ENCODE results near the gene HOXD3.
A peak's percentile ranks its signal among the peaks of the same experiment; 100 is the strongest.

The HOXD3 gene

GRCh38 chr2:176133389-176133788, 23.7 kb upstream of the HOXD3 start:
- TF ChIP-seq RAD21 (IDR thresholded peaks at IDR 0.05; ENCODE audit: low read depth), result no peak

- no peak for TF ChIP-seq NFIC (IDR thresholded peaks at IDR 0.05)
- TF ChIP-seq CREB1 (IDR thresholded peaks at IDR 0.05; ENCODE audit: low read depth), result no peak
- TF ChIP-seq ZBTB7A (IDR thresholded peaks at IDR 0.05; ENCODE audit: low read depth), result no peak
- no peak for TF ChIP-seq RAD21 (IDR thresholded peaks at IDR 0.05; ENCODE audit: low read depth)
- TF ChIP-seq MAX (IDR thresholded peaks at IDR 0.05), result no peak
- TF ChIP-seq FOXM1 (IDR thresholded peaks at IDR 0.05; ENCODE audit: borderline replicate concordance, low read depth), result no peak
- no peak for TF ChIP-seq EP300 (IDR thresholded peaks at IDR 0.05; ENCODE audit: borderline replicate concordance)
- TF ChIP-seq EGR1 (IDR thresholded peaks at IDR 0.05), result no peak
- no peak for TF ChIP-seq YY1 (IDR thresholded peaks at IDR 0.05; ENCODE audit: low read depth)
- no peak for TF ChIP-seq USF1 (IDR thresholded peaks at IDR 0.05)
- TF ChIP-seq CEBPB (IDR thresholded peaks at IDR 0.05), result no peak
- TF ChIP-seq TAF1 (IDR thresholded peaks at IDR 0.05; ENCODE audit: low read depth), result no peak
- no peak for TF ChIP-seq REST (IDR thresholded peaks at IDR 0.05; ENCODE audit: low read depth)
- TF ChIP-seq TEAD4 (IDR thresholded peaks at IDR 0.05), result no peak
- TF ChIP-seq TCF12 (IDR thresholded peaks at IDR 0.05; ENCODE audit: low read depth), result no peak
Observed at GRCh38 chr2:176134035-176134434, 23.1 kb upstream of the HOXD3 start.

- TF ChIP-seq MAX (IDR thresholded peaks at IDR 0.05), result no peak
- TF ChIP-seq NFIC (IDR thresholded peaks at IDR 0.05), result no peak
- TF ChIP-seq TCF12 (IDR thresholded peaks at IDR 0.05; ENCODE audit: low read depth), result no peak
- TF ChIP-seq YY1 (IDR thresholded peaks at IDR 0.05; ENCODE audit: low read depth), result no peak
- TF ChIP-seq RAD21 (IDR thresholded peaks at IDR 0.05; ENCODE audit: low read depth), result no peak
- TF ChIP-seq FOXM1 (IDR thresholded peaks at IDR 0.05; ENCODE audit: borderline replicate concordance, low read depth), result no peak
- no peak for TF ChIP-seq CEBPB (IDR thresholded peaks at IDR 0.05)
- TF ChIP-seq EP300 (IDR thresholded peaks at IDR 0.05; ENCODE audit: borderline replicate concordance), result no peak
- TF ChIP-seq ZBTB7A (IDR thresholded peaks at IDR 0.05; ENCODE audit: low read depth), result no peak
- TF ChIP-seq EGR1 (IDR thresholded peaks at IDR 0.05), result no peak
- TF ChIP-seq TEAD4 (IDR thresholded peaks at IDR 0.05), result no peak
- TF ChIP-seq CREB1 (IDR thresholded peaks at IDR 0.05; ENCODE audit: low read depth), result no peak
- TF ChIP-seq TAF1 (IDR thresholded peaks at IDR 0.05; ENCODE audit: low read depth), result no peak
- no peak for TF ChIP-seq USF1 (IDR thresholded peaks at IDR 0.05)
- no peak for TF ChIP-seq REST (IDR thresholded peaks at IDR 0.05; ENCODE audit: low read depth)
Observed at GRCh38 chr2:176135035-176135440, 22.1 kb upstream of the HOXD3 start.

GRCh38 chr2:176136374-176137251, 20.5 kb upstream of the HOXD3 start:
- TF ChIP-seq USF1 (IDR thresholded peaks at IDR 0.05), result peak; percentile 91
- peak; percentile 59 for TF ChIP-seq TAF1 (IDR thresholded peaks at IDR 0.05; ENCODE audit: low read depth)
- no peak for TF ChIP-seq REST (IDR thresholded peaks at IDR 0.05; ENCODE audit: low read depth)
- TF ChIP-seq YY1 (IDR thresholded peaks at IDR 0.05; ENCODE audit: low read depth), result peak; percentile 66
- peak; percentile 91 for TF ChIP-seq ZBTB7A (IDR thresholded peaks at IDR 0.05; ENCODE audit: low read depth)
- TF ChIP-seq TCF12 (IDR thresholded peaks at IDR 0.05; ENCODE audit: low read depth), result no peak
- peak; percentile 28 for TF ChIP-seq MAX (IDR thresholded peaks at IDR 0.05)
- TF ChIP-seq CEBPB (IDR thresholded peaks at IDR 0.05), result no peak
- no peak for TF ChIP-seq RAD21 (IDR thresholded peaks at IDR 0.05; ENCODE audit: low read depth)
- TF ChIP-seq TEAD4 (IDR thresholded peaks at IDR 0.05), result no peak
- TF ChIP-seq EGR1 (IDR thresholded peaks at IDR 0.05), result no peak
- TF ChIP-seq EP300 (IDR thresholded peaks at IDR 0.05; ENCODE audit: borderline replicate concordance), result no peak; the same call in 1 of the 2 replicates
- TF ChIP-seq FOXM1 (IDR thresholded peaks at IDR 0.05; ENCODE audit: borderline replicate concordance, low read depth), result no peak
- no peak for TF ChIP-seq CREB1 (IDR thresholded peaks at IDR 0.05; ENCODE audit: low read depth)
